K562 (cell line): Measurements from ENCODE around the gene CIP2A. TPM values are rescaled to one million over a fixed set of nuclear protein-coding genes. Genes with fewer than 3 reads are reported as not detected.

Source experiments
- ATAC-seq: fragments of 200-7000 bp; cut with Tn5 transposase; 3 replicates; pipeline ENCODE4 v1.9.1; 2020; ENCODE audit warnings: moderate library complexity
- BruUV-seq: library from RNA; stranded (reverse); fragments of 400-500 nt; replicated peaks from 2 replicates; lab custom pipeline; 2021; lab: Mats Ljungman, UMichigan
- CTCF ChIA-PET: fragments of 300-600 bp; formaldehyde crosslinking; extraction: SDS; loops from one replicate; lab custom pipeline; 2021; ENCODE audit warnings: low intra/inter-chr PET ratio; lab: Yijun Ruan, JAX
- POLR2A ChIA-PET: fragments of 300-600, 350-650 bp; sonication (Branson Sonifier 250); formaldehyde crosslinking; extraction: SDS; loops from one replicate; lab custom pipeline; 2021; ENCODE audit warnings: antibody characterized with exemption, inconsistent platforms; lab: Yijun Ruan, JAX
- DNase-seq, 4 experiments: peaks; one replicate each; pipeline versions ENCODE4 v3.0.0 to v3.0.0-alpha.2; 2011 to 2018; ENCODE audit warnings: low spot score in 3 of 4, mixed read lengths in 3 of 4; ENCODE audit errors: extremely low read depth in 1 of 4
- FAIRE-seq: peaks from 2 replicates; lab custom pipeline; 2011; peaks lifted over from hg19 to GRCh38; lab: Jason Lieb, UNC
- H2AFZ ChIP-seq: 2 replicates; pipeline ENCODE4 v1.6.0; 2011; ENCODE audit warnings: low read depth, low read length, control low read depth, inconsistent platforms
- H3K27ac ChIP-seq: fragments of 200-600 bp; 3 replicates; pipeline ENCODE4 v1.8.0; 2011; ENCODE audit warnings: low read depth, mild to moderate bottlenecking, control low read depth, inconsistent platforms, low read length, moderate library complexity, mixed read lengths; ENCODE audit errors: extremely low read depth
- H3K27me3 ChIP-seq, 2 experiments: fragments of 300-600 bp in 1 of 2; 2 replicates in 1 of 2; 3 replicates in 1 of 2; pipeline versions ENCODE4 v1.6.0 to v1.8.0; 2011; ENCODE audit warnings: inconsistent platforms in 2 of 2, low read length in 2 of 2, mild to moderate bottlenecking in 1 of 2, mixed read lengths in 1 of 2, moderate library complexity in 1 of 2; ENCODE audit not compliant: control insufficient read depth in 2 of 2, insufficient read depth in 2 of 2
- H3K36me3 ChIP-seq: fragments of 300-600 bp; 3 replicates; pipeline ENCODE4 v1.8.0; 2011; ENCODE audit warnings: mild to moderate bottlenecking, low read length, inconsistent platforms; ENCODE audit not compliant: control insufficient read depth, insufficient read depth
- H3K4me1 ChIP-seq, 2 experiments: fragments of 200-600 bp in 1 of 2; replicated peaks in 1 of 2; 2 replicates in 1 of 2; 3 replicates in 1 of 2; pipeline versions ENCODE4 v1.5.1 to v1.8.0; 2011; ENCODE audit warnings: inconsistent platforms in 2 of 2, low read length in 2 of 2, mild to moderate bottlenecking in 1 of 2, mixed read lengths in 1 of 2, moderate library complexity in 1 of 2; ENCODE audit not compliant: control insufficient read depth in 2 of 2, insufficient read depth in 2 of 2
- H3K4me2 ChIP-seq: 2 replicates; pipeline ENCODE4 v1.6.1; 2011; ENCODE audit warnings: low read length, control low read depth, inconsistent platforms, mixed read lengths; ENCODE audit not compliant: insufficient read depth
- H3K4me3 ChIP-seq: fragments of 200-600 bp; sonication (generic), shearing (Covaris generic); 2 replicates; pipeline ENCODE4 v1.5.1; 2016; ENCODE audit warnings: control low read depth, inconsistent platforms
- H3K79me2 ChIP-seq: fragments of 200-600 bp; 3 replicates; pipeline ENCODE4 v1.8.0; 2011; ENCODE audit warnings: low read length, inconsistent platforms; ENCODE audit not compliant: control insufficient read depth, insufficient read depth
- H3K9ac ChIP-seq, 2 experiments: 2 replicates each; pipeline versions ENCODE4 v1.6.0 to v1.6.1; 2011; ENCODE audit warnings: low read depth in 2 of 2, low read length in 2 of 2, control low read depth in 1 of 2, inconsistent platforms in 1 of 2, mild to moderate bottlenecking in 1 of 2, mixed read lengths in 1 of 2; ENCODE audit not compliant: insufficient read depth in 1 of 2
- H3K9me1 ChIP-seq: one replicate; pipeline ENCODE4 v1.6.0; 2011; ENCODE audit warnings: inconsistent platforms, mild to moderate bottlenecking, low read length, moderate library complexity; ENCODE audit not compliant: control insufficient read depth, insufficient read depth
- H3K9me3 ChIP-seq: replicated peaks from 2 replicates; pipeline ENCODE4 v1.5.1; 2011; ENCODE audit warnings: low read depth, low read length, inconsistent platforms; ENCODE audit not compliant: control insufficient read depth, insufficient read depth
- H4K20me1 ChIP-seq: replicated peaks from 2 replicates; pipeline ENCODE4 v1.6.1; 2011; ENCODE audit warnings: low read length, inconsistent platforms, mixed read lengths; ENCODE audit not compliant: control insufficient read depth, insufficient read depth
- NFE2L1 ChIP-seq: fragments of 450-650 bp; IDR thresholded peaks from 2 replicates; pipeline ENCODE4 v1.6.1; 2016; ENCODE audit warnings: missing genetic modification characterization, low read depth, mild to moderate bottlenecking, missing compliant biosample characterization, moderate library complexity, borderline replicate concordance
- PTTG1 ChIP-seq: fragments of 450-650 bp; IDR thresholded peaks from 2 replicates; pipeline ENCODE4 v1.6.1; 2016; ENCODE audit warnings: low read depth, mild to moderate bottlenecking, missing genetic modification characterization, missing compliant biosample characterization
- ZBTB40 ChIP-seq, 2 experiments: fragments of 450-650 bp in 1 of 2; sonication (generic) in 1 of 2; formaldehyde crosslinking in 1 of 2; IDR thresholded peaks; 2 replicates each; pipeline versions ENCODE4 v1.7.1 to v1.9.0; 2016 to 2022; ENCODE audit warnings: inconsistent platforms in 1 of 2, mild to moderate bottlenecking in 1 of 2, missing genetic modification reagents in 1 of 2
- ZNF707 ChIP-seq: fragments of 250-450 bp; sonication (Bioruptor Pico); conservative IDR thresholded peaks from 2 replicates; pipeline ENCODE4 v1.8.0; 2022; ENCODE audit warnings: inconsistent platforms, mild to moderate bottlenecking, moderate library complexity
- WGBS: fragments of 100-300 bp; shearing (Covaris generic); methylation state at CpG from one replicate; pipeline ENCODE4 v1.1.6; 2016; ENCODE audit warnings: low coverage, mixed read lengths; ENCODE audit not compliant: insufficient coverage; ENCODE audit errors: missing lambda C conversion rate; 5-methylcytosine and 5-hydroxymethylcytosine counted together
- in situ Hi-C: fragments of 300-500 bp; cut with MboI; formaldehyde crosslinking; loops from 4 replicates; pipeline ENCODE4 v1.15.0; 2018; ENCODE audit warnings: inconsistent platforms, mixed read lengths
- intact Hi-C: fragments of 100-400 bp; cut with micrococcal nuclease; formaldehyde crosslinking; loops from 2 replicates; pipeline ENCODE4 v1.14.2; 2022
- polyA plus RNA-seq, 8 experiments: library from polyadenylated mRNA; depleted of rRNA in 4 of 8; stranded (reverse) in 5 of 8; unstranded in 3 of 8; fragments of >200 nt; fragmentation: Nextera tagmentation in 2 of 8; fragmentation: Illumina TruSeq in 1 of 8; extraction: Ambion mirVana in 2 of 8; extraction: Trizol in 1 of 8; gene quantifications; 2 replicates each; pipeline versions ENCODE4 v1.2.1 to v1.2.3, GENCODE V29; 2011 to 2014; ENCODE audit warnings: inconsistent platforms in 1 of 8, missing spikeins in 1 of 8
- total RNA-seq, 7 experiments: library from RNA; depleted of rRNA in 6 of 7; stranded (reverse); fragments of >200 nt in 6 of 7; fragmentation: Illumina TruSeq in 2 of 7; extraction: Trizol in 2 of 7; gene quantifications; 2 replicates each; pipeline versions ENCODE4 v1.2.1 to v1.2.3, GENCODE V29; 2011 to 2021; ENCODE audit warnings: low replicate concordance in 1 of 7

The CIP2A gene
- total and polyA plus RNA-seq, 9 of the 15 experiments (the other 6 are each of a cell fraction or from before 2014, with no cell fraction given): 10.5 to 41.7 (median 31.5) TPM

GRCh38 chr3:108610651-108611050 lies 21.4 kb upstream of the CIP2A start:
- Histone ChIP-seq H2AFZ (no peak overlapping the region), H3K4me1 (no peaks in the 10 kb centered on the region), H3K4me3 (no peak overlapping the region), H3K36me3 (no peaks in the 10 kb centered on the region), H3K79me2 (no peaks in the 10 kb centered on the region), H3K27me3 (no peaks in the 10 kb centered on the region), H3K9ac (no peak overlapping the region), H3K9me1 (no peaks in the 10 kb centered on the region), H3K4me2 (no peak overlapping the region), H3K27ac (no peak overlapping the region), H3K9me3 (no peaks in the 10 kb centered on the region), H4K20me1 (no peaks in the 10 kb centered on the region)
- ChIA-PET POLR2A (no interaction called here), CTCF (no interaction called here)
- FAIRE-seq: no peak
- intact Hi-C loops (no loop called here), in situ Hi-C loops (no loop called here)
- no TSS peak for BruUV-seq
- no peak for TF ChIP-seq ZBTB40 (IDR thresholded peaks at IDR 0.05)
- TF ChIP-seq ZBTB40 (CRISPR knock-in tag; IDR thresholded peaks at IDR 0.05): no peak
- TF ChIP-seq NFE2L1 (tag): no peak
- TF ChIP-seq PTTG1 (tag): no peak
- TF ChIP-seq ZNF707: no peak
- DNase-seq: no peak
- 100% methylated on average over 1 of the region's 1 CpG for WGBS
- no peak for ATAC-seq
